AG04450 (cell line): ENCODE measurements around the gene OR13C3. TPM values are rescaled to one million over a fixed set of nuclear protein-coding genes. Genes with fewer than 3 reads are reported as not detected.

Source experiments
- CTCF ChIA-PET: fragments of 300-600, 350-600 bp; formaldehyde crosslinking; extraction: SDS; loops from one replicate; lab custom pipeline; 2022; ENCODE audit warnings: antibody characterized with exemption, inconsistent platforms; lab: Charles Lee
- POLR2A ChIA-PET: fragments of 350-600 bp; formaldehyde crosslinking; extraction: SDS; loops from one replicate; lab custom pipeline; 2021; ENCODE audit warnings: antibody characterized with exemption, inconsistent platforms; lab: Yijun Ruan, JAX
- DNase-seq: peaks from one replicate; pipeline ENCODE4 v3.0.0-alpha.2; 2011; ENCODE audit warnings: low read depth, low spot score
- H3K27ac ChIP-seq: one replicate; pipeline ENCODE4 v1.5.1; 2012; ENCODE audit warnings: low read depth, low read length, control low read depth
- H3K27me3 ChIP-seq: one replicate; pipeline ENCODE4 v1.6.0; 2012; ENCODE audit warnings: low read length; ENCODE audit not compliant: control insufficient read depth, insufficient read depth
- H3K4me3 ChIP-seq: 2 replicates; pipeline ENCODE4 v1.5.1; 2011; ENCODE audit warnings: mild to moderate bottlenecking, low read depth, low read length, control low read depth
- H3K9me3 ChIP-seq: 2 replicates; pipeline ENCODE4 v1.5.1; 2012; ENCODE audit warnings: low read length; ENCODE audit not compliant: control insufficient read depth, insufficient read depth
- polyA plus RNA-seq: library from polyadenylated mRNA; depleted of rRNA; stranded (reverse); fragments of >200 nt; gene quantifications from 2 replicates; pipeline ENCODE4 v1.2.3, GENCODE V29; 2011
- TF ChIP-seq, protein P1 (sequence below): IDR thresholded peaks from 2 replicates; pipeline ENCODE4 v1.5.1; 2011; ENCODE audit warnings: low read depth, low read length, control low read depth, inconsistent platforms

OR13C3 gene
- polyA plus RNA-seq, 1 experiment = not detected

DNA sequence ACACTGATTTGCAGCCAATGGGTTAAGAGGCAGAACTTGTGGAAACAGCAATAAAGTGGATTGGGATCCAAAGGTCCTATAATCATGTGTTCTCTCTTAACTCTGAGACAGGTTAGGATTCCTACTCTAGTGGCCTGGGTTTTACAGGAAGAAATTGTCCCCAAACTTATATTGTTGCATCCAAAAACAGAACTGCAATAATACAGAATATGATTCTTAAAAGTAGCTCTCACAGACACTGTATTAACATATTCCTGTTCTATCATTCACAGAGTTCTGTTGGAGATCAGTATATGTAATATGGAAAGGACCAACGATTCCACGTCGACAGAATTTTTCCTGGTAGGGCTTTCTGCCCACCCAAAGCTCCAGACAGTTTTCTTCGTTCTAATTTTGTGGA, 32.2 kb upstream of the OR13C3 start, which contains the start of gene OR13C8:
TSS of gene OR13C8 (plus strand) at position 301 of the 400 bp plus-strand sequence. CDS start at position 301, 0 bp downstream.
- Histone ChIP-seq H3K27ac (no peak within 1 kb of the TSS), H3K9me3 (no peaks in the 10 kb centered on the region; the same call in 1 of the 2 replicates), H3K27me3 (no peaks in the 10 kb centered on the region), H3K4me3 (no peak within 1 kb of the TSS)
- TF ChIP-seq, protein P1, sequence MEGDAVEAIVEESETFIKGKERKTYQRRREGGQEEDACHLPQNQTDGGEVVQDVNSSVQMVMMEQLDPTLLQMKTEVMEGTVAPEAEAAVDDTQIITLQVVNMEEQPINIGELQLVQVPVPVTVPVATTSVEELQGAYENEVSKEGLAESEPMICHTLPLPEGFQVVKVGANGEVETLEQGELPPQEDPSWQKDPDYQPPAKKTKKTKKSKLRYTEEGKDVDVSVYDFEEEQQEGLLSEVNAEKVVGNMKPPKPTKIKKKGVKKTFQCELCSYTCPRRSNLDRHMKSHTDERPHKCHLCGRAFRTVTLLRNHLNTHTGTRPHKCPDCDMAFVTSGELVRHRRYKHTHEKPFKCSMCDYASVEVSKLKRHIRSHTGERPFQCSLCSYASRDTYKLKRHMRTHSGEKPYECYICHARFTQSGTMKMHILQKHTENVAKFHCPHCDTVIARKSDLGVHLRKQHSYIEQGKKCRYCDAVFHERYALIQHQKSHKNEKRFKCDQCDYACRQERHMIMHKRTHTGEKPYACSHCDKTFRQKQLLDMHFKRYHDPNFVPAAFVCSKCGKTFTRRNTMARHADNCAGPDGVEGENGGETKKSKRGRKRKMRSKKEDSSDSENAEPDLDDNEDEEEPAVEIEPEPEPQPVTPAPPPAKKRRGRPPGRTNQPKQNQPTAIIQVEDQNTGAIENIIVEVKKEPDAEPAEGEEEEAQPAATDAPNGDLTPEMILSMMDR = no peak
- POLR2A ChIA-PET = no interaction called here
- CTCF ChIA-PET = no interaction called here
- no peak for DNase-seq

DNA sequence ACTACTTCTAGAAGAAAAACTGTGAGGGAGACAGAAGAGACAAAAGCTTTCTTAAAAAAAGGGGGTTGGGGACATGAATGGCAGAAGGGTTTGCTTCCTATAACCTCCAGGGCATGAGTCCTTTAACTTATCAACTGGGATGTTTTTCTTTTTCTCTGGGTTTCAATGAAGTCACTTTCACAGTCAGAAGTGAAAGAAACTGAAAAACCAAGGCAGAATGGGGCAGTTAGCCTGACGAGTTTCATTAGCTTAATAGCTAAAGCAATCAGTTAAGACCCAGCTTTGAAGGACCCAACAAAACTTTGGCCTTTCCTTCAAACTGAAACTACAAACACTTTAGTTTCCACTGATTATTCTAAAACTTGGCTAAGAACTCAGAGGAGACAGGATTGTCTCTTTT, 27.7 kb upstream of the OR13C3 start:
- H3K27me3 ChIP-seq = no peaks in the 10 kb centered on the region
- TF ChIP-seq, protein P1 = no peak
- no peak for DNase-seq
- H3K9me3 ChIP-seq = no peaks in the 10 kb centered on the region; the same call in 1 of the 2 replicates
- no peak overlapping the region for H3K4me3 ChIP-seq
- CTCF ChIA-PET = no interaction called here
- POLR2A ChIA-PET = no interaction called here
- H3K27ac ChIP-seq = no peak overlapping the region

DNA sequence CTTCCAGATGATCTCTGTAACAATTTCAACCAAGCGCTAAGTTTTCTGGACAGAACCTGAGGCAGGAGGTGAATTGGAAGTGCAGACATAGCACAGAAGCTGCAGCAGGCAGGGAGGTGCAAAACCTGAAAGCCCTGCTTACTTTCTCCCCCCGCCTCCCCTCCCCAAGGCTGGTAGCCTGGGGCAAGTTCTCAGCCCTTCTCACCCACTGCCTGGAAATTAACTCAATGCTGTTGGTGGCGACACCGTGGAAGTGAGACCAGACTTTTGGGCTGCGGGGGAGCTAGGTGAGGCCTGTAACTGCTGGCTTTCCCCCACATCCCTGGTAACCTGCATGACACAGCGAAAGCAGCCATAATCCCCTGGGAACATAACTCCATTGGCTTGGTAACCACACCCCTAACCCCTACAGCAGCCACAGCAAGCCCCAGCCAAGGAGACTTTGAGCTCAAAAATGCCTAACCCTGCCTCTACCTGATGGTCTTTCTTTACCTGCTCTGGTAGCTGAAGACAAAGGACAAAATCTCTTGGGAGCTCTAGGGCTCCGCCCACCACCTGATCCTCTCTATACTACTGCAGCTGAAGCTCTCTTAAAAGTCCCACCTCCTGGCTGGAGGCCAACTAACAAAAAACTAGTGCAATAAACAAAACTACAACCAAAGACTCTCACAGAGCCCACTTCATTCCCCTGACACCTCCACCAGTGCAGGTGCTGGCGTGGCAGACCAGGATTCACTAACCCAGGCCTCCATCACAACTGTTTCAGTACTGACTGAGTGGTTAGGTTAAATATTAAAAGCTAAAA, 20.4 kb upstream of the OR13C3 start:
- H3K9me3 ChIP-seq = peaks cover 6% of the 10 kb centered on the region; the same call in 1 of the 2 replicates
- no peak overlapping the region for H3K4me3 ChIP-seq
- ChIA-PET CTCF (no interaction called here), POLR2A (no interaction called here)
- DNase-seq = no peak
- no peaks in the 10 kb centered on the region for H3K27me3 ChIP-seq
- H3K27ac ChIP-seq = no peak overlapping the region
- TF ChIP-seq, protein P1 = no peak

DNA sequence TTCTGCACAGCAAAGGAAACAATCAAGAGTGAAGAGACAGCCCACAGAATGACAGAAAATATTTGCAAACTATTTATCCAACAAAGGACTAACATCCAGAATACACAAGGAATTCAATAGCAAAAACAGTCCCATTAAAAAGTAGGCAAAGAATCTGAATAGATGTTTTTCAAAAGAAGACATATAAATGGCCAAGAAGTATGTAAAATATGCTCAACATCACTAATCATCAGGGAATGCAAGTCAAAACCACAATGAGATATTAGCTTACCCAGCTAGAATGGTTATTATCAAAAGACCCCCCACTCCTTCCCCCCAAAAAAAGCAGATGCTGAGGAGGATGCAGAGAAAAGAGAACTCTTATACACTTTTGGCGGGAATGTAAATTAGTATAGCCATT, 18.9 kb upstream of the OR13C3 start:
- DNase-seq = no peak
- POLR2A ChIA-PET = no interaction called here
- H3K27ac ChIP-seq = no peak overlapping the region
- H3K27me3 ChIP-seq = no peaks in the 10 kb centered on the region
- no peak overlapping the region for H3K4me3 ChIP-seq
- peaks cover 6% of the 10 kb centered on the region; the same call in 1 of the 2 replicates for H3K9me3 ChIP-seq
- CTCF ChIA-PET = no interaction called here
- TF ChIP-seq, protein P1 = no peak

DNA sequence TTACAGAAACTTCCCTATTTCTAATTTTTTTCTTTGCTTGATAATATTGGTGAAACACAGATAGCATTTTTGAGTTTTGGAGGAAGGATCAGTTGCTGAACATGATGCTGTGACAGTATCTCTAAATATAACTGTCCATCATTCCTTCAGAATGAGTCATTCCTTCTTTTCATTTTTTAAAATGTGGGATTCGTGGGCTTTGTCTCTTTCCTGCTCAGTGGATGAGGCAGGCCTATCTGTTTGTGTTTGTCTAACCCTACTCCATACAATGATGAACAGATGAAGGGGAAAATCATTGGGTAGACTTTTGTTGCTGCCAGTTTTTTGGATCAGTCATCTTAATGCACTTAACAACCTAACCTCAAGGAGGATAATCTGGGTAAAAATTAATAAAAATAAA, 16.6 kb upstream of the OR13C3 start:
- ChIA-PET POLR2A (no interaction called here), CTCF (no interaction called here)
- TF ChIP-seq, protein P1 = no peak
- Histone ChIP-seq H3K4me3 (no peak overlapping the region), H3K27me3 (no peaks in the 10 kb centered on the region), H3K27ac (no peak overlapping the region), H3K9me3 (peaks cover 6% of the 10 kb centered on the region; the same call in 1 of the 2 replicates)
- no peak for DNase-seq
